ENCODE results near the gene NPHP4. TPM values are rescaled to one million over a fixed set of nuclear protein-coding genes. Genes with fewer than 3 reads are reported as not detected.

Gene NPHP4
- total RNA-seq, 1 experiment from 2014 or later, result 16.8 TPM

DNA sequence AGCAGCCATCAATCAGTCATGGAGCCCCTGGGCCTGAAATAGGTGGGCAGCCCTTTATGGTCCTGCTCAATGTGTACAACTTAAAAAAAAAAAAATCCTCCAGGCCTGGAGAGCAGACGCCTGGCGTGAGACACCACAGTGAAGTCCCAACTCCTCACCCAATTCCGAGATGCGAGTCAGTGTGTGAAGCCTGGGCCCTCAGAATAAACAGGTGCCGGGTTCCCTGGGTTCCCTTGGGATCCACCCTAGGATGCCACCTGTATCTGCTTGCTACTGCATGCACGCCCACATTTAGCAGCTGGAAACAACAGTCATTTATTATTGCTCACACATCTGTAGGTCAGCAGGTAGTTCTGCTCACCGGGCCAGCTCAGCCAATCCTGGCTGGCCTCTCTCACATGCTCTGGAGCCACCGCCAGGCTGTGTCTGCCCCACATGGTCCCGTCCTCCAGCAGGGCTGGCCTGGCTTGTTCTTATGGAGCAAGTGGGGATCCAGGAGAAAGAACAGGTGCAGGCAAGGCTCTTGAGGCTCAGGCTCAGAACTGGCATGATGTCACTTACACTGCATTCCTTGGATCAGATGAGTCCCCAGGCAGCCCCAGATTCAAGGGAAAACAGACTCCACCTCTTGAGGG lies 172.7 kb downstream of the NPHP4 start:
- POLR2A ChIA-PET, result no interaction called here
- DNase-seq (ENCODE audit: low spot score) (no peak), ATAC-seq (no peak)
- Mint-ChIP-seq H3K36me3 (peaks cover 7% of the 10 kb centered on the region; the same call in 1 of the 2 replicates), H3K9me3 (peaks cover 16% of the 10 kb centered on the region), H3K27ac (no peak overlapping the region), H3K27me3 (ENCODE audit: low read depth) (peaks cover 4% of the 10 kb centered on the region; the same call in 1 of the 2 replicates), H3K4me3 (no peak overlapping the region), H3K4me1 (peaks cover 3% of the 10 kb centered on the region; the same call in 1 of the 2 replicates)
- CTCF ChIA-PET, result no interaction called here
- TF ChIP-seq MYBL2 (CRISPR knock-in tag; IDR thresholded peaks at IDR 0.05) (no peak), ATF1 (CRISPR knock-in tag; IDR thresholded peaks at IDR 0.05) (no peak), ZNF671 (CRISPR knock-in tag; IDR thresholded peaks at IDR 0.05) (no peak), TEAD4 (CRISPR knock-in tag; IDR thresholded peaks at IDR 0.05) (no peak), PRRX2 (CRISPR knock-in tag; IDR thresholded peaks at IDR 0.05) (no peak), SMAD3 (CRISPR knock-in tag; IDR thresholded peaks at IDR 0.05; ENCODE audit: borderline replicate concordance) (no peak), SP1 (CRISPR knock-in tag; conservative IDR thresholded peaks at IDR 0.05) (no peak), USF2 (CRISPR knock-in tag; IDR thresholded peaks at IDR 0.05) (no peak), ZNF219 (CRISPR knock-in tag; IDR thresholded peaks at IDR 0.05; ENCODE audit: borderline replicate concordance) (no peak), FOXK1 (CRISPR knock-in tag; IDR thresholded peaks at IDR 0.05) (no peak), FOXP1 (CRISPR knock-in tag; IDR thresholded peaks at IDR 0.05; ENCODE audit: borderline replicate concordance) (no peak), HMGA2 (CRISPR knock-in tag; IDR thresholded peaks at IDR 0.05) (no peak), CREM (CRISPR knock-in tag; IDR thresholded peaks at IDR 0.05) (no peak), ETV6 (CRISPR knock-in tag; IDR thresholded peaks at IDR 0.05) (no peak), SMAD4 (CRISPR knock-in tag; IDR thresholded peaks at IDR 0.05) (no peak), ZBTB21 (CRISPR knock-in tag; IDR thresholded peaks at IDR 0.05; ENCODE audit: borderline replicate concordance) (no peak)
- TF ChIP-seq, protein P1, sequence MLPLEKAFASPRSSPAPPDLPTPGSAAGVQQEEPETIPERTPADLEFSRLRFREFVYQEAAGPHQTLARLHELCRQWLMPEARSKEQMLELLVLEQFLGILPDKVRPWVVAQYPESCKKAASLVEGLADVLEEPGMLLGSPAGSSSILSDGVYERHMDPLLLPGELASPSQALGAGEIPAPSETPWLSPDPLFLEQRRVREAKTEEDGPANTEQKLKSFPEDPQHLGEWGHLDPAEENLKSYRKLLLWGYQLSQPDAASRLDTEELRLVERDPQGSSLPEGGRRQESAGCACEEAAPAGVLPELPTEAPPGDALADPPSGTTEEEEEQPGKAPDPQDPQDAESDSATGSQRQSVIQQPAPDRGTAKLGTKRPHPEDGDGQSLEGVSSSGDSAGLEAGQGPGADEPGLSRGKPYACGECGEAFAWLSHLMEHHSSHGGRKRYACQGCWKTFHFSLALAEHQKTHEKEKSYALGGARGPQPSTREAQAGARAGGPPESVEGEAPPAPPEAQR (CRISPR knock-in tag; IDR thresholded peaks at IDR 0.05), result no peak
- TF ChIP-seq, protein P2, sequence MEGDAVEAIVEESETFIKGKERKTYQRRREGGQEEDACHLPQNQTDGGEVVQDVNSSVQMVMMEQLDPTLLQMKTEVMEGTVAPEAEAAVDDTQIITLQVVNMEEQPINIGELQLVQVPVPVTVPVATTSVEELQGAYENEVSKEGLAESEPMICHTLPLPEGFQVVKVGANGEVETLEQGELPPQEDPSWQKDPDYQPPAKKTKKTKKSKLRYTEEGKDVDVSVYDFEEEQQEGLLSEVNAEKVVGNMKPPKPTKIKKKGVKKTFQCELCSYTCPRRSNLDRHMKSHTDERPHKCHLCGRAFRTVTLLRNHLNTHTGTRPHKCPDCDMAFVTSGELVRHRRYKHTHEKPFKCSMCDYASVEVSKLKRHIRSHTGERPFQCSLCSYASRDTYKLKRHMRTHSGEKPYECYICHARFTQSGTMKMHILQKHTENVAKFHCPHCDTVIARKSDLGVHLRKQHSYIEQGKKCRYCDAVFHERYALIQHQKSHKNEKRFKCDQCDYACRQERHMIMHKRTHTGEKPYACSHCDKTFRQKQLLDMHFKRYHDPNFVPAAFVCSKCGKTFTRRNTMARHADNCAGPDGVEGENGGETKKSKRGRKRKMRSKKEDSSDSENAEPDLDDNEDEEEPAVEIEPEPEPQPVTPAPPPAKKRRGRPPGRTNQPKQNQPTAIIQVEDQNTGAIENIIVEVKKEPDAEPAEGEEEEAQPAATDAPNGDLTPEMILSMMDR (IDR thresholded peaks at IDR 0.05), result no peak
- TF ChIP-seq, protein P3, sequence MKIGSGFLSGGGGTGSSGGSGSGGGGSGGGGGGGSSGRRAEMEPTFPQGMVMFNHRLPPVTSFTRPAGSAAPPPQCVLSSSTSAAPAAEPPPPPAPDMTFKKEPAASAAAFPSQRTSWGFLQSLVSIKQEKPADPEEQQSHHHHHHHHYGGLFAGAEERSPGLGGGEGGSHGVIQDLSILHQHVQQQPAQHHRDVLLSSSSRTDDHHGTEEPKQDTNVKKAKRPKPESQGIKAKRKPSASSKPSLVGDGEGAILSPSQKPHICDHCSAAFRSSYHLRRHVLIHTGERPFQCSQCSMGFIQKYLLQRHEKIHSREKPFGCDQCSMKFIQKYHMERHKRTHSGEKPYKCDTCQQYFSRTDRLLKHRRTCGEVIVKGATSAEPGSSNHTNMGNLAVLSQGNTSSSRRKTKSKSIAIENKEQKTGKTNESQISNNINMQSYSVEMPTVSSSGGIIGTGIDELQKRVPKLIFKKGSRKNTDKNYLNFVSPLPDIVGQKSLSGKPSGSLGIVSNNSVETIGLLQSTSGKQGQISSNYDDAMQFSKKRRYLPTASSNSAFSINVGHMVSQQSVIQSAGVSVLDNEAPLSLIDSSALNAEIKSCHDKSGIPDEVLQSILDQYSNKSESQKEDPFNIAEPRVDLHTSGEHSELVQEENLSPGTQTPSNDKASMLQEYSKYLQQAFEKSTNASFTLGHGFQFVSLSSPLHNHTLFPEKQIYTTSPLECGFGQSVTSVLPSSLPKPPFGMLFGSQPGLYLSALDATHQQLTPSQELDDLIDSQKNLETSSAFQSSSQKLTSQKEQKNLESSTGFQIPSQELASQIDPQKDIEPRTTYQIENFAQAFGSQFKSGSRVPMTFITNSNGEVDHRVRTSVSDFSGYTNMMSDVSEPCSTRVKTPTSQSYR (CRISPR knock-in tag; IDR thresholded peaks at IDR 0.05), result no peak
- TF ChIP-seq, protein P4, sequence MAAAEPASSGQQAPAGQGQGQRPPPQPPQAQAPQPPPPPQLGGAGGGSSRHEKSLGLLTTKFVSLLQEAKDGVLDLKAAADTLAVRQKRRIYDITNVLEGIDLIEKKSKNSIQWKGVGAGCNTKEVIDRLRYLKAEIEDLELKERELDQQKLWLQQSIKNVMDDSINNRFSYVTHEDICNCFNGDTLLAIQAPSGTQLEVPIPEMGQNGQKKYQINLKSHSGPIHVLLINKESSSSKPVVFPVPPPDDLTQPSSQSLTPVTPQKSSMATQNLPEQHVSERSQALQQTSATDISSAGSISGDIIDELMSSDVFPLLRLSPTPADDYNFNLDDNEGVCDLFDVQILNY (CRISPR knock-in tag; IDR thresholded peaks at IDR 0.05), result no peak
